K562 treated with DMSO at 1 percent for 24 hours (cell line): ENCODE results near the gene CHCHD10. TPM values are rescaled to one million over a fixed set of nuclear protein-coding genes. Genes with fewer than 3 reads are reported as not detected.

Source experiments
- total RNA-seq: library from RNA; unstranded; fragments of 300-600 nt; gene quantifications from 2 replicates; pipeline ENCODE4 v1.2.3, GENCODE V29; 2022; ENCODE audit warnings: low read depth; ENCODE audit not compliant: insufficient read depth

The CHCHD10 gene
- 144 and 162 TPM in 2 replicates for total RNA-seq

GRCh38 chr22:23767673-23768548 lies at the start of gene CHCHD10:
TSS of gene CHCHD10 (minus strand) at chr22:23767972. CDS start at chr22:23767874, 98 bp downstream.

GRCh38 chr22:23786752-23787599 lies 19.2 kb upstream of the CHCHD10 start, which contains the start of gene SMARCB1:
TSS of gene SMARCB1 (plus strand) at chr22:23786966. CDS start at chr22:23787170, 204 bp downstream.

GRCh38 chr22:23772649-23773473 lies 5.1 kb upstream of the CHCHD10 start, which contains the start of gene MMP11:
TSS of gene MMP11 (plus strand) at chr22:23772849. CDS start at chr22:23772871, 22 bp downstream.

GRCh38 chr22:23762842-23763578 lies 4.8 kb downstream of the CHCHD10 start, which contains the start of gene C22orf15:
TSS of gene C22orf15 (plus strand) at chr22:23762990. CDS start at chr22:23763307, 317 bp downstream.

GRCh38 chr22:23754220-23754919 lies 13.4 kb downstream of the CHCHD10 start, which contains the start of gene VPREB3:
TSS of gene VPREB3 (minus strand) at chr22:23754425. CDS start at chr22:23754363, 62 bp downstream.

GRCh38 chr22:23750714-23751440 lies 16.9 kb downstream of the CHCHD10 start, which contains the start of gene ZNF70:
TSS of gene ZNF70 (minus strand) at chr22:23751112. CDS start at chr22:23745140, 5,972 bp downstream.

Other genes with a start within 250 kb of the CHCHD10 start
- gene IGLL1, start 187.7 kb downstream of the CHCHD10 start, total RNA-seq: not detected in 2 replicates
- not detected in 2 replicates for gene DRICH1, start 135.7 kb downstream of the CHCHD10 start, total RNA-seq
- not detected in 2 replicates for gene RGL4, start 77.0 kb downstream of the CHCHD10 start, total RNA-seq
- 1.1 and 1.4 TPM in 2 replicates for gene ZNF70, start 16.9 kb downstream of the CHCHD10 start, total RNA-seq
- gene VPREB3, start 13.5 kb downstream of the CHCHD10 start, total RNA-seq: 1.4 TPM in 1 of 2 replicates, not detected in the other
- gene C22orf15, start 5.0 kb downstream of the CHCHD10 start, total RNA-seq: 0.17 TPM in 1 of 2 replicates, not detected in the other
- gene MMP11, start 4.9 kb upstream of the CHCHD10 start, total RNA-seq: 1.7 and 2.3 TPM in 2 replicates
- gene SMARCB1, start 19.0 kb upstream of the CHCHD10 start, total RNA-seq: 123 and 143 TPM in 2 replicates
- gene DERL3, start 71.0 kb upstream of the CHCHD10 start, total RNA-seq: 1.4 and 2.5 TPM in 2 replicates
- 4.4 and 7.2 TPM in 2 replicates for gene SLC2A11, start 89.9 kb upstream of the CHCHD10 start, total RNA-seq
- 258 and 290 TPM in 2 replicates for gene MIF, start 126.4 kb upstream of the CHCHD10 start, total RNA-seq
- not detected in 2 replicates for gene GSTT2B, start 193.2 kb upstream of the CHCHD10 start, total RNA-seq
- gene DDTL, start 198.9 kb upstream of the CHCHD10 start, total RNA-seq: 0.65 and 1.3 TPM in 2 replicates
- 82.3 and 114 TPM in 2 replicates for gene DDT, start 206.5 kb upstream of the CHCHD10 start, total RNA-seq
- gene GSTT2, start 212.2 kb upstream of the CHCHD10 start, total RNA-seq: not detected in 2 replicates
- not detected in 2 replicates for gene GSTT4, start 237.5 kb upstream of the CHCHD10 start, total RNA-seq
- 55.3 and 57.4 TPM in 2 replicates for gene CABIN1, start 243.3 kb upstream of the CHCHD10 start, total RNA-seq